Activated B cell treated with CpG ODN at 0.5 μM for 24 hours (primary cell): ENCODE data around the gene LIX1L. TPM values are rescaled to one million over a fixed set of nuclear protein-coding genes. Genes with fewer than 3 reads are reported as not detected.

Experiments
- ATAC-seq: fragments of 200-7000 bp; cut with Tn5 transposase; one replicate; pipeline ENCODE4 v1.10.0; 2021; ENCODE audit warnings: low read depth, mild to moderate bottlenecking, moderate library complexity
- CTCF ChIA-PET: fragments of 350-600 bp; sonication (Branson Sonifier 250); formaldehyde crosslinking; loops from one replicate; lab custom pipeline; 2021; ENCODE audit warnings: antibody characterized with exemption; lab: Charles Lee
- POLR2A ChIA-PET: fragments of 350-600 bp; sonication (Branson Sonifier 250); formaldehyde crosslinking; loops from one replicate; lab custom pipeline; 2021; ENCODE audit warnings: antibody characterized with exemption; lab: Charles Lee
- DNase-seq: peaks from one replicate; pipeline ENCODE4 v3.0.0; 2022
- H3K27ac Mint-ChIP-seq: one replicate; pipeline ENCODE4 v1.8.0; 2020; ENCODE audit warnings: mixed read lengths
- H3K27me3 Mint-ChIP-seq: one replicate; pipeline ENCODE4 v1.8.0; 2021; ENCODE audit warnings: mixed read lengths
- H3K36me3 Mint-ChIP-seq: one replicate; pipeline ENCODE4 v1.8.0; 2021; ENCODE audit warnings: low read depth, mixed read lengths
- H3K4me1 Mint-ChIP-seq: one replicate; pipeline ENCODE4 v1.8.0; 2021; ENCODE audit warnings: mixed read lengths
- H3K4me3 Mint-ChIP-seq: one replicate; pipeline ENCODE4 v1.8.0; 2020; ENCODE audit warnings: mild to moderate bottlenecking, mixed read lengths
- H3K9me3 Mint-ChIP-seq: one replicate; pipeline ENCODE4 v1.8.0; 2020; ENCODE audit warnings: mixed read lengths
- intact Hi-C: fragments of 100-400 bp; cut with micrococcal nuclease; formaldehyde crosslinking; loops from one replicate; pipeline ENCODE4 v1.15.1; 2024
- total RNA-seq: library from RNA; stranded (reverse); gene quantifications from 2 replicates; pipeline ENCODE4 v1.2.3, GENCODE V29; 2022
- TF ChIP-seq, protein P1 (sequence below): fragments of 200-600 bp; IDR thresholded peaks from one replicate; pipeline ENCODE4 v1.8.0; 2022; ENCODE audit warnings: antibody characterized with exemption, mild to moderate bottlenecking

The LIX1L gene
- total RNA-seq, 1 donor from 2014 or later = 31.7 TPM

DNA sequence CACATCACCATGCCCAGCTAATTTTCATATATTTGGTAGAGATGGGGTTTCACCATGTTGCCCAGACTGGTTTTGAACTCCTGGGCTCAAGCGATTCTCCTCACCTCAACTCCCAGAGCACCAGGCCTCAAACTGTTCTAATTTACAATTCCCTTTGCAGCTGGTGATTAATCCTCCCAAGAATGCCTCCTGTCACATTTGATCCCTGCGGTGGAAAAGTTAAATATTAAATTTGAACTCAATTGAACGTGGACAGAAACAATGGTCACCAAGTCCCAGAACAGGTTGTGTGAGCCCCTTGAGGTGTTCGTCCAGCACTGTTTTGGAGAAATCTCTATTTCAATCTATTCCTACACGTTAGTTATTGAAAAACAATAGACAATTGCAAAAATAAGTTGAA is 70.2 kb downstream of the LIX1L start:
- intact Hi-C loops = no loop called here

DNA sequence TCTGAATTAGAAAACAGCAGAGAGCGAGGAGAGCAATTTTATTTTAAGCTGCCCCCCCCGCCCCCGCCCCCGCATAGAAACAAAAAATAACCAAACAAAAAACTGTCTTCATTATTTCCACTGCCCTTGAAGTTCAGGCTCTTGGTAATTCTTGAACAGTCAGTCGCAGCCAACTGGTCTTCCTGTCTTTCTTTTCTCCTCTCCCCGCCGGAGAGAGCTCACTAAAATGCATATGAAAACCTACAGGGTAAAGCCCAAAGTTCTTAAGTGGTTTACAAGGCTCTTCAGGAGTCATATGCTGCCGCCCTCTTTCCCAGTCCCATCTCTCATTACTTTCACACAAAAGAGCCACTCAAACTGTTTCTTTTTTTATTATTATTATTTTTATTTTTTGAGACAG is 71.0 kb downstream of the LIX1L start:
- TF ChIP-seq, protein P1, sequence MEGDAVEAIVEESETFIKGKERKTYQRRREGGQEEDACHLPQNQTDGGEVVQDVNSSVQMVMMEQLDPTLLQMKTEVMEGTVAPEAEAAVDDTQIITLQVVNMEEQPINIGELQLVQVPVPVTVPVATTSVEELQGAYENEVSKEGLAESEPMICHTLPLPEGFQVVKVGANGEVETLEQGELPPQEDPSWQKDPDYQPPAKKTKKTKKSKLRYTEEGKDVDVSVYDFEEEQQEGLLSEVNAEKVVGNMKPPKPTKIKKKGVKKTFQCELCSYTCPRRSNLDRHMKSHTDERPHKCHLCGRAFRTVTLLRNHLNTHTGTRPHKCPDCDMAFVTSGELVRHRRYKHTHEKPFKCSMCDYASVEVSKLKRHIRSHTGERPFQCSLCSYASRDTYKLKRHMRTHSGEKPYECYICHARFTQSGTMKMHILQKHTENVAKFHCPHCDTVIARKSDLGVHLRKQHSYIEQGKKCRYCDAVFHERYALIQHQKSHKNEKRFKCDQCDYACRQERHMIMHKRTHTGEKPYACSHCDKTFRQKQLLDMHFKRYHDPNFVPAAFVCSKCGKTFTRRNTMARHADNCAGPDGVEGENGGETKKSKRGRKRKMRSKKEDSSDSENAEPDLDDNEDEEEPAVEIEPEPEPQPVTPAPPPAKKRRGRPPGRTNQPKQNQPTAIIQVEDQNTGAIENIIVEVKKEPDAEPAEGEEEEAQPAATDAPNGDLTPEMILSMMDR = no peak
- Mint-ChIP-seq H3K27me3 (peaks cover 15% of the 10 kb centered on the region), H3K36me3 (no peaks in the 10 kb centered on the region), H3K27ac (no peak overlapping the region), H3K4me3 (peak overlapping the region; percentile 41), H3K4me1 (peaks cover 19% of the 10 kb centered on the region), H3K9me3 (no peaks in the 10 kb centered on the region)
- ChIA-PET CTCF (interaction anchor here (1.0 kb wide), 1 partner anchor 41 kb away, joined by 4 read pairs; the partner anchor contains the start of gene NUDT17), POLR2A (interaction anchor here (1.7 to 4.3 kb wide), 3 partner anchors 14 to 41 kb away, joined by 9 to 41 read pairs (median 9); partner anchors contain the start of genes PIAS3 and RBM8A)
- intact Hi-C loops = no loop called here
- no peak for ATAC-seq
- no peak for DNase-seq

More for the DNA sequence above, 70.2 kb downstream of the LIX1L start:
- ATAC-seq = no peak
- CTCF ChIA-PET = no interaction called here
- Mint-ChIP-seq H3K27ac (no peak overlapping the region), H3K4me3 (no peak overlapping the region), H3K4me1 (peaks cover 18% of the 10 kb centered on the region), H3K36me3 (no peaks in the 10 kb centered on the region), H3K9me3 (no peaks in the 10 kb centered on the region), H3K27me3 (peaks cover 15% of the 10 kb centered on the region)
- POLR2A ChIA-PET = interaction anchor here (2.5 kb wide), 1 partner anchor 15 kb away, joined by 9 read pairs; no protein-coding TSS in a partner anchor
- no peak for DNase-seq
- TF ChIP-seq, protein P1 = no peak

DNA sequence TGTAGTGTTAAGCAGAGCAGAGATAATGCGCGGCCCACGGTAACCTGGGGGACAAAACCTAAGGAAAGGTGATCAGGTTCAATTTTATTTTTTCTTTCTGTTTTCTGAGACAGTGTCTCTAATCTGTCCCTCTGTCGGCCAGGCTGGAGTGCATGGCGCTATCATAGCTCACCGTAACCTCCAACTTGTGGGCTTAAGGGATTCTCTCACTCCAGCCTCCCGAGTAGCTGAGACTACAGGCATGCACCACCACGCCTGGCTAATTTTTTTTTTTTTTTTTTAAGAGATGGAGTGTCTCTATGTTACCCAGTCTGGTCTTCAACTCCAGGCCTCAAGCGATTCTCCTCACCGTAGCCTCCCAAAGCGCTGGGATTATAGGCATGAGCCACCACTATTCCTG is 71.4 kb downstream of the LIX1L start:
- H3K27ac Mint-ChIP-seq = no peak overlapping the region
- peak overlapping the region; percentile 88 for H3K4me3 Mint-ChIP-seq
- ChIA-PET POLR2A (interaction anchor here (0.7 to 4.3 kb wide), 6 partner anchors 9 to 41 kb away, joined by 5 to 41 read pairs (median 9); partner anchors contain the start of genes NUDT17, PEX11B, PIAS3 and RBM8A), CTCF (interaction anchor here (0.9 to 1.0 kb wide), 2 partner anchors 38 to 41 kb away, joined by 3 to 4 read pairs; partner anchors contain the start of gene NUDT17)
- peaks cover 16% of the 10 kb centered on the region for H3K27me3 Mint-ChIP-seq
- intact Hi-C loops = no loop called here
- H3K36me3 Mint-ChIP-seq = no peaks in the 10 kb centered on the region
- DNase-seq (no peak), ATAC-seq (no peak)
- TF ChIP-seq, protein P1 = no peak
- peaks cover 19% of the 10 kb centered on the region for H3K4me1 Mint-ChIP-seq
- no peaks in the 10 kb centered on the region for H3K9me3 Mint-ChIP-seq

DNA sequence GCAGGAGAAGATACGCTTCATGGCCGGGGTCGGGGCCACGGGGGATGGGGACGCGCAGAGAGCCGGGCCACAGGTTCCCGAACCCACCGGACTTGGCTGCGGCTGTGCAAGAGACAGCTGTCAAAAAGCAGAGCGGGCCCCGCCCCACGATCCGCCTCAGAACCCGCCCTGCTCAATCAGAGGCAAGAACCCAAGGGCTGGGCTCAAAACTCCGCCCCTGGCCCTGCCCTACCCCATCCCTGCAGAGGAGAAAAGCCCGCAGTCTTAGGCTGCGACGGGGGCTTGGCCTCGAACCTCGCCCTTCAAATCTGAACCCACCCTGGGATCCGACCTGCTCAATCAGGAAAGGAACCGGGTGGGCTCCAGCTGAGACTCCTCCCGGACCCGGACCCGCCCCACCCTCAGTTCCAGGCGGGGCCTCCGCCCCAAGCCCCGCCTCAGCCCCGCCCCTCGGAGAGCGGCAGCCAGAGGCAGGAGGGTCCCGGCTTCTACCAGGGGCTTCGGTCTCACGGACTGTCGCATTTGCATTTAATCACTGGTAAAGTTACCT is 72.0 kb downstream of the LIX1L start, which contains the start of gene ANKRD35:
ANKRD35 (minus strand) TSS at position 129 of the 550 bp plus-strand sequence; CDS start at position 21, 108 bp downstream.
- TF ChIP-seq, protein P1 = no peak
- peaks cover 19% of the 10 kb centered on the region for H3K27me3 Mint-ChIP-seq
- H3K4me3 Mint-ChIP-seq = peak within 1 kb of the TSS; percentile 88
- H3K27ac Mint-ChIP-seq = no peak within 1 kb of the TSS
- H3K36me3 Mint-ChIP-seq = no peaks in the 10 kb centered on the region
- peak; percentile 82 for DNase-seq
- peak; percentile 99 for ATAC-seq
- H3K9me3 Mint-ChIP-seq = no peaks in the 10 kb centered on the region
- CTCF ChIA-PET = interaction anchor here (0.9 to 1.2 kb wide), 3 partner anchors 24 to 41 kb away, joined by 3 to 5 read pairs (median 3); partner anchors contain the start of genes ITGA10 and NUDT17
- intact Hi-C loops = loop anchor here (1.0 kb wide), 1 partner anchor 27 kb away; the partner anchor contains the start of gene PIAS3
- POLR2A ChIA-PET = interaction anchor here (0.6 to 4.3 kb wide), 8 partner anchors 10 to 78 kb away, joined by 5 to 41 read pairs (median 9); partner anchors contain the start of genes ANKRD34A, NUDT17, PEX11B and PIAS3
- peaks cover 19% of the 10 kb centered on the region for H3K4me1 Mint-ChIP-seq

DNA sequence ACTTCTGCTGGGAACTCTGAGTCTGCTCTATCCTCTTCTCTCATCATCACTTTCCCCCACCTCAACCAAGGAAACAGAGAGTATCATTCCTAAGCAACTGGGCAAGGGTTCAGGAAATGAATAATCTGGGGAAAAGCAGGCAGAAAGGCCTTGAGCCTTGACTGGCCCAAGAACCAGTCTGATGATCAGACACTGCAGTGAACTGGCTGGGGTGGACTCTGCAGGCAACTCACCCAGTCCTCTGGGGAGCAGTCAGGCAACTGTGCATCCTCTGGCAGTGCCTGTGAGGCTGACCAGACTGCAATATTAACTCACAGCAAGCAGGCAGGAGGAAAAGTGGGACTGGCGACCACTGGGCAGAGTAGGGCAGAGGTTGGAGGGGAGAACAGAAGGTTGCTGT is 73.1 kb downstream of the LIX1L start:
- Mint-ChIP-seq H3K36me3 (no peaks in the 10 kb centered on the region), H3K4me3 (peak overlapping the region; percentile 88), H3K27ac (no peak overlapping the region), H3K9me3 (no peaks in the 10 kb centered on the region), H3K4me1 (peaks cover 19% of the 10 kb centered on the region), H3K27me3 (peaks cover 19% of the 10 kb centered on the region)
- ChIA-PET CTCF (no interaction called here), POLR2A (interaction anchor here (4.3 kb wide), 1 partner anchor 25 kb away, joined by 41 read pairs; the partner anchor contains the start of gene PIAS3)
- DNase-seq (no peak), ATAC-seq (no peak)
- TF ChIP-seq, protein P1 = no peak
- intact Hi-C loops = loop anchor here (1.0 kb wide), 1 partner anchor 25 kb away; the partner anchor contains the start of gene PIAS3
